ENCODE results near the gene MYH11. TPM values are rescaled to one million over a fixed set of nuclear protein-coding genes. Genes with fewer than 3 reads are reported as not detected.
"Not testable (repeated sequence)": the region's sequence is repeated elsewhere in the genome, so short reads cannot be mapped to it uniquely, and the experiment has no call there.

MYH11 gene
- total RNA-seq, 1 donor from 2014 or later, result 1.9 TPM

DNA sequence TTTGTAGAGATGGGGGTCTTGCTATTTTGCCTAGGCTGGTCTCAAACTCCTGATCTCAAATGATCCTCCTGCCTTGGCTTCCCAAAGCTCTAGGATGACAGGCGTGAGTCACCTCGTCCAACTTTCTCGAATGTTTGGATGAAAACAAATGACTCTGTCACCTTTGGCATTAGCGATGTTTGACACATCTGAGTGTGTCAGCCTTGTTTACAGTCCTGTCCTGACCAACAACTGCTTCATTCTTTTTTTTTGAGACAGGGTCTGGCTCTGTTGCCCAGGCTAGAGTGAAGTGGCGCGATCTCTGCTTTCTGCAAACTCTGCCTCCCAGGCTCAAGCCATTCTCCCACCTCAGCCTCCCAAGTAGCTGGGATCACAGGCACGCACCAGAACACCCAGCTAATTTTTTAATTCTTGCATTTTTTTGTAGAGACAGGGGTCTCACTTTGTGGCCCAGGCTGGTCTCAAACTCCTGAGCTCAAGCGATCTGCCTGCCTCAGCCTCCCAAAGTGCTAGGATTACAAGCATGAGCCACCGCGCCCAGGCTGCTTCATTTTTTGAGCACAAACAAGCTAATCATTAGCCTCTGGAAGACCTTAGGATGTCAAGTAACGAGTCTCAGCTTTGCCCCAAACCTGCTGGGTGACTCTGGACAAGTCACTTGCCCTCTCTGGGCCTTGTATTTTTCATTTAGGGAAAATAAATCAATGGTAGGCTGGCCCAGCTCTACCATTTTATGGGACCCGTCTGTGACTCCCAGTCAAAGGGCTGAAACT lies 7.4 kb downstream of the MYH11 start:
- Mint-ChIP-seq H3K4me1 (ENCODE audit: unreplicated experiment) (no peaks in the 10 kb centered on the region), H3K9me3 (ENCODE audit: unreplicated experiment) (no peaks in the 10 kb centered on the region), H3K27me3 (ENCODE audit: unreplicated experiment) (peaks cover 40% of the 10 kb centered on the region), H3K4me3 (ENCODE audit: unreplicated experiment) (no peak overlapping the region), H3K36me3 (ENCODE audit: unreplicated experiment) (no peaks in the 10 kb centered on the region), H3K27ac (ENCODE audit: unreplicated experiment) (no peak overlapping the region)
- no peak for TF ChIP-seq CTCF (IDR thresholded peaks at IDR 0.05)
- no peak for DNase-seq (ENCODE audit: extremely low spot score, unreplicated experiment)

DNA sequence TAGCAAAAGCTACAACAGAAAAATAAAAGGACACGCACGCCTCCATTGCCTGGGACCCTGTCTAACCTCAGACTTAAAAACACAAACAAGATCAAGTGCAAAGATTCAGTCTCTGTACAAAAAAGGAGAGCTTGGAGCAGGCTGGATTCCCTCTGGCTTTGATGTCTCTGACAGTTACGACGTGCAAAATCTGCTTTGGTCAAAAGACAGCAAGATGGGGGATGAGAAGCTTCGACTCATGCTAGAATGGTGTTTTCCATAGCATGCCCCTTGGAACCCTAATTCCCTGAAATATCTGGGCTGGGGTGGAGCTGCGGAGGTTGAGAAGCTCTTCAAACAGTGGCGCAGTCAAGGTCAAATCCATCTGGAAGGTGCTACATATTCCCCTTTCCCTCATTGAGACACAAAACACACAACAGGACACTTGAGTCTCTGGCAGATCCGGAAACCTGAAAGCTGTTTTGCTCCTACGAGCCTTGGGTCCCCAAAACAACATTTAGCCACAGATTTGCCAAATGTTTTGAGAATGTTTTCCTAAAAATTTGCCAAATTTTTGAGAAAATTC lies 9.1 kb downstream of the MYH11 start:
- no peaks in the 10 kb centered on the region for H3K4me1 Mint-ChIP-seq (ENCODE audit: unreplicated experiment)
- H3K9me3 Mint-ChIP-seq (ENCODE audit: unreplicated experiment), result no peaks in the 10 kb centered on the region
- no peak for TF ChIP-seq CTCF (IDR thresholded peaks at IDR 0.05)
- H3K27me3 Mint-ChIP-seq (ENCODE audit: unreplicated experiment), result peaks cover 31% of the 10 kb centered on the region
- no peaks in the 10 kb centered on the region for H3K36me3 Mint-ChIP-seq (ENCODE audit: unreplicated experiment)
- H3K4me3 Mint-ChIP-seq (ENCODE audit: unreplicated experiment), result no peak overlapping the region
- no peak for DNase-seq (ENCODE audit: extremely low spot score, unreplicated experiment)
- H3K27ac Mint-ChIP-seq (ENCODE audit: unreplicated experiment), result no peak overlapping the region

- no peak overlapping the region for H3K27ac Mint-ChIP-seq (ENCODE audit: unreplicated experiment)
Measured at GRCh38 chr16:15846510-15846909, 10.3 kb downstream of the MYH11 start.

DNA sequence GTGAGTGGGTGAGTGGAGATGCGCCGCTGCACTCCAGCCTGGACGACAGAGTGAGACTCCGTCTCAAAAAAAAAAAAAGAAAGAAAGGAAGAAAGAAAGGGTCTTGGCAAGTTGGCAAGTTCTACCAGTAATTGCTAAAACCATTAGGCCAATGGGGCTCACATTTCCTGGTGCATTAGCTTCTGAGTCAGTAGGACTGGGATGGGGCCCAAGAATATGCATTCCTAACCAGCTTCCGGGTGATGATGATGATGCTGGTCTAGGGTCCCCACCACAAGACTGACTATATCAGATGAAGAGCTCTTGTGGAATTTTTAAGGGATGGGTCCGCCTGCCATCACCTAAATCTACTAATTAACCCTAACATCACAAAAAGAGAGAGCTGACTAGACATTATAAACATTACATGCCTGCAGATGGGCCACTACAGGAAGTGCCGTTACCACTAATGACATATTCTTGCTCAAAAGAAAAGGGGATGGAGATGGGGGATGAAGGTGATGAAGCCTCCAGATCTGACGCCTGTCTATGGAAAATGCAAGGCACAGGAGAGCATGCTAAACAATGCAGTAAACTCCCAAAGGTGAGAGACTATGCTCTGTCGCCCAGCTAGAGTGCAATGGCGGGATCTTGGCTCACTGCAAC lies 13.1 kb downstream of the MYH11 start:
- Mint-ChIP-seq H3K4me1 (ENCODE audit: unreplicated experiment) (no peaks in the 10 kb centered on the region), H3K9me3 (ENCODE audit: unreplicated experiment) (no peaks in the 10 kb centered on the region), H3K27ac (ENCODE audit: unreplicated experiment) (no peak overlapping the region), H3K27me3 (ENCODE audit: unreplicated experiment) (peaks cover 33% of the 10 kb centered on the region), H3K4me3 (ENCODE audit: unreplicated experiment) (no peak overlapping the region), H3K36me3 (ENCODE audit: unreplicated experiment) (no peaks in the 10 kb centered on the region)
- DNase-seq (ENCODE audit: extremely low spot score, unreplicated experiment), result no peak
- no peak for TF ChIP-seq CTCF (IDR thresholded peaks at IDR 0.05)

More at GRCh38 chr16:15846510-15846909, 10.3 kb downstream of the MYH11 start:
- Mint-ChIP-seq H3K36me3 (ENCODE audit: unreplicated experiment) (no peaks in the 10 kb centered on the region), H3K4me3 (ENCODE audit: unreplicated experiment) (no peak overlapping the region), H3K9me3 (ENCODE audit: unreplicated experiment) (no peaks in the 10 kb centered on the region), H3K27me3 (ENCODE audit: unreplicated experiment) (peaks cover 33% of the 10 kb centered on the region), H3K4me1 (ENCODE audit: unreplicated experiment) (no peaks in the 10 kb centered on the region)
- no peak for TF ChIP-seq CTCF (IDR thresholded peaks at IDR 0.05)
- DNase-seq (ENCODE audit: extremely low spot score, unreplicated experiment), result no peak

GRCh38 chr16:15839204-15839603 lies 17.6 kb downstream of the MYH11 start:
- H3K9me3 Mint-ChIP-seq (ENCODE audit: unreplicated experiment); H3K27ac Mint-ChIP-seq (ENCODE audit: unreplicated experiment); H3K4me3 Mint-ChIP-seq (ENCODE audit: unreplicated experiment); H3K36me3 Mint-ChIP-seq (ENCODE audit: unreplicated experiment); H3K4me1 Mint-ChIP-seq (ENCODE audit: unreplicated experiment); DNase-seq (ENCODE audit: extremely low spot score, unreplicated experiment): not testable (repeated sequence)
- H3K27me3 Mint-ChIP-seq (ENCODE audit: unreplicated experiment), result peaks cover 10% of the 10 kb centered on the region
